K562 (cell line): Measurements from ENCODE around the gene COP1. TPM values are rescaled to one million over a fixed set of nuclear protein-coding genes. Genes with fewer than 3 reads are reported as not detected.

Experiments
- ATAC-seq: fragments of 200-7000 bp; cut with Tn5 transposase; 3 replicates; pipeline ENCODE4 v1.9.1; 2020; ENCODE audit warnings: moderate library complexity
- BruUV-seq: library from RNA; stranded (reverse); fragments of 400-500 nt; replicated peaks from 2 replicates; lab custom pipeline; 2021; lab: Mats Ljungman, UMichigan
- CTCF ChIA-PET: fragments of 300-600 bp; formaldehyde crosslinking; extraction: SDS; loops from one replicate; lab custom pipeline; 2021; ENCODE audit warnings: low intra/inter-chr PET ratio; lab: Yijun Ruan, JAX
- POLR2A ChIA-PET: fragments of 300-600, 350-650 bp; sonication (Branson Sonifier 250); formaldehyde crosslinking; extraction: SDS; loops from one replicate; lab custom pipeline; 2021; ENCODE audit warnings: antibody characterized with exemption, inconsistent platforms; lab: Yijun Ruan, JAX
- DNase-seq, 4 experiments: peaks; one replicate each; pipeline versions ENCODE4 v3.0.0 to v3.0.0-alpha.2; 2011 to 2018; ENCODE audit warnings: low spot score in 3 of 4, mixed read lengths in 3 of 4; ENCODE audit errors: extremely low read depth in 1 of 4
- FAIRE-seq: peaks from 2 replicates; lab custom pipeline; 2011; peaks lifted over from hg19 to GRCh38; lab: Jason Lieb, UNC
- H2AFZ ChIP-seq: 2 replicates; pipeline ENCODE4 v1.6.0; 2011; ENCODE audit warnings: low read depth, low read length, control low read depth, inconsistent platforms
- H3K27ac ChIP-seq: fragments of 200-600 bp; 3 replicates; pipeline ENCODE4 v1.8.0; 2011; ENCODE audit warnings: low read depth, mild to moderate bottlenecking, control low read depth, inconsistent platforms, low read length, moderate library complexity, mixed read lengths; ENCODE audit errors: extremely low read depth
- H3K27me3 ChIP-seq, 2 experiments: fragments of 300-600 bp in 1 of 2; 2 replicates in 1 of 2; 3 replicates in 1 of 2; pipeline versions ENCODE4 v1.6.0 to v1.8.0; 2011; ENCODE audit warnings: inconsistent platforms in 2 of 2, low read length in 2 of 2, mild to moderate bottlenecking in 1 of 2, mixed read lengths in 1 of 2, moderate library complexity in 1 of 2; ENCODE audit not compliant: control insufficient read depth in 2 of 2, insufficient read depth in 2 of 2
- H3K36me3 ChIP-seq: fragments of 300-600 bp; 3 replicates; pipeline ENCODE4 v1.8.0; 2011; ENCODE audit warnings: mild to moderate bottlenecking, low read length, inconsistent platforms; ENCODE audit not compliant: control insufficient read depth, insufficient read depth
- H3K4me1 ChIP-seq, 2 experiments: fragments of 200-600 bp in 1 of 2; replicated peaks in 1 of 2; 2 replicates in 1 of 2; 3 replicates in 1 of 2; pipeline versions ENCODE4 v1.5.1 to v1.8.0; 2011; ENCODE audit warnings: inconsistent platforms in 2 of 2, low read length in 2 of 2, mild to moderate bottlenecking in 1 of 2, mixed read lengths in 1 of 2, moderate library complexity in 1 of 2; ENCODE audit not compliant: control insufficient read depth in 2 of 2, insufficient read depth in 2 of 2
- H3K4me2 ChIP-seq: 2 replicates; pipeline ENCODE4 v1.6.1; 2011; ENCODE audit warnings: low read length, control low read depth, inconsistent platforms, mixed read lengths; ENCODE audit not compliant: insufficient read depth
- H3K4me3 ChIP-seq: fragments of 200-600 bp; sonication (generic), shearing (Covaris generic); 2 replicates; pipeline ENCODE4 v1.5.1; 2016; ENCODE audit warnings: control low read depth, inconsistent platforms
- H3K79me2 ChIP-seq: fragments of 200-600 bp; 3 replicates; pipeline ENCODE4 v1.8.0; 2011; ENCODE audit warnings: low read length, inconsistent platforms; ENCODE audit not compliant: control insufficient read depth, insufficient read depth
- H3K9ac ChIP-seq, 2 experiments: 2 replicates each; pipeline versions ENCODE4 v1.6.0 to v1.6.1; 2011; ENCODE audit warnings: low read depth in 2 of 2, low read length in 2 of 2, control low read depth in 1 of 2, inconsistent platforms in 1 of 2, mild to moderate bottlenecking in 1 of 2, mixed read lengths in 1 of 2; ENCODE audit not compliant: insufficient read depth in 1 of 2
- H3K9me1 ChIP-seq: one replicate; pipeline ENCODE4 v1.6.0; 2011; ENCODE audit warnings: inconsistent platforms, mild to moderate bottlenecking, low read length, moderate library complexity; ENCODE audit not compliant: control insufficient read depth, insufficient read depth
- H3K9me3 ChIP-seq: replicated peaks from 2 replicates; pipeline ENCODE4 v1.5.1; 2011; ENCODE audit warnings: low read depth, low read length, inconsistent platforms; ENCODE audit not compliant: control insufficient read depth, insufficient read depth
- H4K20me1 ChIP-seq: replicated peaks from 2 replicates; pipeline ENCODE4 v1.6.1; 2011; ENCODE audit warnings: low read length, inconsistent platforms, mixed read lengths; ENCODE audit not compliant: control insufficient read depth, insufficient read depth
- GABPA ChIP-seq: fragments of 200-800 bp; sonication (Bioruptor generic); conservative IDR thresholded peaks from 2 replicates; pipeline ENCODE4 v1.6.1; 2016; ENCODE audit warnings: low read depth, missing genetic modification characterization, missing compliant biosample characterization
- TEAD1 ChIP-seq, 2 experiments: fragments of 450-650 bp in 1 of 2; sonication (generic) in 1 of 2; formaldehyde crosslinking; IDR thresholded peaks; 2 replicates each; pipeline versions ENCODE4 v1.4.0 to v1.8.0; 2020 to 2022; ENCODE audit warnings: mild to moderate bottlenecking in 2 of 2, missing genetic modification reagents in 1 of 2
- WGBS: fragments of 100-300 bp; shearing (Covaris generic); methylation state at CpG from one replicate; pipeline ENCODE4 v1.1.6; 2016; ENCODE audit warnings: low coverage, mixed read lengths; ENCODE audit not compliant: insufficient coverage; ENCODE audit errors: missing lambda C conversion rate; 5-methylcytosine and 5-hydroxymethylcytosine counted together
- in situ Hi-C: fragments of 300-500 bp; cut with MboI; formaldehyde crosslinking; loops from 4 replicates; pipeline ENCODE4 v1.15.0; 2018; ENCODE audit warnings: inconsistent platforms, mixed read lengths
- intact Hi-C: fragments of 100-400 bp; cut with micrococcal nuclease; formaldehyde crosslinking; loops from 2 replicates; pipeline ENCODE4 v1.14.2; 2022
- polyA plus RNA-seq, 8 experiments: library from polyadenylated mRNA; depleted of rRNA in 4 of 8; stranded (reverse) in 5 of 8; unstranded in 3 of 8; fragments of >200 nt; fragmentation: Nextera tagmentation in 2 of 8; fragmentation: Illumina TruSeq in 1 of 8; extraction: Ambion mirVana in 2 of 8; extraction: Trizol in 1 of 8; gene quantifications; 2 replicates each; pipeline versions ENCODE4 v1.2.1 to v1.2.3, GENCODE V29; 2011 to 2014; ENCODE audit warnings: inconsistent platforms in 1 of 8, missing spikeins in 1 of 8
- total RNA-seq, 7 experiments: library from RNA; depleted of rRNA in 6 of 7; stranded (reverse); fragments of >200 nt in 6 of 7; fragmentation: Illumina TruSeq in 2 of 7; extraction: Trizol in 2 of 7; gene quantifications; 2 replicates each; pipeline versions ENCODE4 v1.2.1 to v1.2.3, GENCODE V29; 2011 to 2021; ENCODE audit warnings: low replicate concordance in 1 of 7
- TF ChIP-seq, protein P1 (sequence below): fragments of 250-450 bp; sonication (Bioruptor Pico); IDR thresholded peaks from 2 replicates; pipeline ENCODE4 v1.4.0; 2020; ENCODE audit warnings: mild to moderate bottlenecking, moderate library complexity, borderline replicate concordance

COP1 gene
- total and polyA plus RNA-seq, 9 of the 15 experiments (the other 6 are each of a cell fraction or from before 2014, with no cell fraction given), result 25.8 to 77.7 (median 58.6) TPM

DNA sequence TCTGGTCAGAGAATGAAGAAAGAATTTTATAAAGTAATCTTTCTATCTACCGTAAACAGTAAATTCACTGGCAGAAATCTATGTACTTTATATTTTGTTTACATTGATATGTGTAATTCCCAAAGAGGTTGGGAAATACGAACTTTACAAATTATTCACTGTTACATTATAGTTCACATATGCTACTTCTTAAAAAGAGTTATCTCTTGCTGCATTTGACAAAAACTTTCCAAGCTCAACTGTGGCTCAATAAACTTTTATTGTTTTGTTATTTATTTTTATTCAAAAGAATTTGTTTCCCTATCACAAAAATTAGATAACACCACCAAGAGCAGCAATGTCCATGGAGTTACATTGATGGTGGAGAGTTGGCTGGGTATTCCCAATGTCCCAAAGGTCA, 262.5 kb downstream of the COP1 start:
- H3K9me3 ChIP-seq, result no peaks in the 10 kb centered on the region
- CTCF ChIA-PET, result no interaction called here
- H3K27ac ChIP-seq, result no peak overlapping the region
- DNase-seq (no peak), ATAC-seq (no peak), FAIRE-seq (no peak)
- H3K4me3 ChIP-seq, result no peak overlapping the region
- TF ChIP-seq TEAD1 (CRISPR knock-in tag; IDR thresholded peaks at IDR 0.05) (no peak), GABPA (tag) (no peak)
- TF ChIP-seq, protein P1, sequence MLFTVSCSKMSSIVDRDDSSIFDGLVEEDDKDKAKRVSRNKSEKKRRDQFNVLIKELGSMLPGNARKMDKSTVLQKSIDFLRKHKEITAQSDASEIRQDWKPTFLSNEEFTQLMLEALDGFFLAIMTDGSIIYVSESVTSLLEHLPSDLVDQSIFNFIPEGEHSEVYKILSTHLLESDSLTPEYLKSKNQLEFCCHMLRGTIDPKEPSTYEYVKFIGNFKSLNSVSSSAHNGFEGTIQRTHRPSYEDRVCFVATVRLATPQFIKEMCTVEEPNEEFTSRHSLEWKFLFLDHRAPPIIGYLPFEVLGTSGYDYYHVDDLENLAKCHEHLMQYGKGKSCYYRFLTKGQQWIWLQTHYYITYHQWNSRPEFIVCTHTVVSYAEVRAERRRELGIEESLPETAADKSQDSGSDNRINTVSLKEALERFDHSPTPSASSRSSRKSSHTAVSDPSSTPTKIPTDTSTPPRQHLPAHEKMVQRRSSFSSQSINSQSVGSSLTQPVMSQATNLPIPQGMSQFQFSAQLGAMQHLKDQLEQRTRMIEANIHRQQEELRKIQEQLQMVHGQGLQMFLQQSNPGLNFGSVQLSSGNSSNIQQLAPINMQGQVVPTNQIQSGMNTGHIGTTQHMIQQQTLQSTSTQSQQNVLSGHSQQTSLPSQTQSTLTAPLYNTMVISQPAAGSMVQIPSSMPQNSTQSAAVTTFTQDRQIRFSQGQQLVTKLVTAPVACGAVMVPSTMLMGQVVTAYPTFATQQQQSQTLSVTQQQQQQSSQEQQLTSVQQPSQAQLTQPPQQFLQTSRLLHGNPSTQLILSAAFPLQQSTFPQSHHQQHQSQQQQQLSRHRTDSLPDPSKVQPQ, result no peak
- H3K79me2 ChIP-seq, result no peaks in the 10 kb centered on the region
- H3K36me3 ChIP-seq, result peaks cover 31% of the 10 kb centered on the region; the same call in 2 of the 3 replicates
- BruUV-seq, result no TSS peak
- H2AFZ ChIP-seq, result no peak overlapping the region
- no peaks in the 10 kb centered on the region for H3K4me1 ChIP-seq
- H3K9me1 ChIP-seq, result no peaks in the 10 kb centered on the region
- no peaks in the 10 kb centered on the region for H4K20me1 ChIP-seq
- 98% methylated on average over 2 of the region's 2 CpGs for WGBS
- POLR2A ChIA-PET, result interaction anchor here (0.6 kb wide), 1 partner anchor 11 kb away, joined by 3 read pairs; no protein-coding TSS in a partner anchor
- in situ Hi-C loops (no loop called here), intact Hi-C loops (no loop called here)
- H3K4me2 ChIP-seq, result no peak overlapping the region
- H3K9ac ChIP-seq, result no peak overlapping the region
- no peaks in the 10 kb centered on the region for H3K27me3 ChIP-seq
